Measurements from ENCODE around the gene RBM20. TPM values are rescaled to one million over a fixed set of nuclear protein-coding genes. Genes with fewer than 3 reads are reported as not detected.
A peak's percentile ranks its signal among the peaks of the same experiment; 100 is the strongest.

The RBM20 gene
- total and polyA plus RNA-seq, 10 of the 15 experiments (the other 5 are each of a cell fraction or from before 2014, with no cell fraction given), result 0.04 to 0.26 (median 0.15) TPM

- TF ChIP-seq FOXM1 (IDR thresholded peaks at IDR 0.05; ENCODE audit: low read depth, low read length) (0 out of 2 replicates have a peak, but pooled peaks have one; percentile 61), MYC (IDR thresholded peaks at IDR 0.05; ENCODE audit: insufficient read depth, insufficient read length, insufficient replicate concordance, low read length, severe bottlenecking) (no peak), EZH2 (IDR thresholded peaks at IDR 0.05; ENCODE audit: borderline replicate concordance, control insufficient read depth, low read depth, low read length) (no peak), KLF5 (IDR thresholded peaks at IDR 0.05; ENCODE audit: partially characterized antibody) (no peak), TARDBP (IDR thresholded peaks at IDR 0.05; ENCODE audit: borderline replicate concordance) (0 out of 2 replicates have a peak, but pooled peaks have one; percentile 24), ZSCAN29 (IDR thresholded peaks at IDR 0.05) (no peak), EP300 (IDR thresholded peaks at IDR 0.05; ENCODE audit: borderline replicate concordance in 1 of 2, control insufficient read depth in 1 of 2, low read depth in 2 of 2, low read length in 2 of 2) (0 out of 4 replicates have a peak, but pooled peaks of 1 of the 2 experiments have one; percentile 50), BCLAF1 (IDR thresholded peaks at IDR 0.05) (no peak), CEBPB (IDR thresholded peaks at IDR 0.05; ENCODE audit: borderline replicate concordance in 1 of 2, low read depth in 2 of 2, low read length in 2 of 2) (peak in 1 of 2 experiments; percentile 30; a peak in 1 of 4 replicates), PAX8 (IDR thresholded peaks at IDR 0.05) (no peak), NRF1 (conservative IDR thresholded peaks at IDR 0.05; ENCODE audit: low read depth, low read length) (no peak), TBL1XR1 (IDR thresholded peaks at IDR 0.05; ENCODE audit: low read depth, low read length) (no peak), MLLT1 (IDR thresholded peaks at IDR 0.05) (no peak), GABPA (IDR thresholded peaks at IDR 0.05; ENCODE audit: low read depth) (no peak), CEBPZ (IDR thresholded peaks at IDR 0.05; ENCODE audit: low read depth, low read length) (no peak), SREBF2 (IDR thresholded peaks at IDR 0.05; ENCODE audit: low read length) (no peak), E4F1 (IDR thresholded peaks at IDR 0.05; ENCODE audit: borderline replicate concordance, partially characterized antibody) (no peak)
Measured at GRCh38 chr10:110872145-110872983, 228.2 kb downstream of the RBM20 start (continued).

All from GM12878 (cell line).